ENCODE measurements around the gene BRPF1. TPM values are rescaled to one million over a fixed set of nuclear protein-coding genes. Genes with fewer than 3 reads are reported as not detected.
A peak's percentile ranks its signal among the peaks of the same experiment; 100 is the strongest.

BRPF1 gene
- total RNA-seq, 4 donors from 2014 or later, result 18.0 to 25.4 (median 21.6) TPM

DNA sequence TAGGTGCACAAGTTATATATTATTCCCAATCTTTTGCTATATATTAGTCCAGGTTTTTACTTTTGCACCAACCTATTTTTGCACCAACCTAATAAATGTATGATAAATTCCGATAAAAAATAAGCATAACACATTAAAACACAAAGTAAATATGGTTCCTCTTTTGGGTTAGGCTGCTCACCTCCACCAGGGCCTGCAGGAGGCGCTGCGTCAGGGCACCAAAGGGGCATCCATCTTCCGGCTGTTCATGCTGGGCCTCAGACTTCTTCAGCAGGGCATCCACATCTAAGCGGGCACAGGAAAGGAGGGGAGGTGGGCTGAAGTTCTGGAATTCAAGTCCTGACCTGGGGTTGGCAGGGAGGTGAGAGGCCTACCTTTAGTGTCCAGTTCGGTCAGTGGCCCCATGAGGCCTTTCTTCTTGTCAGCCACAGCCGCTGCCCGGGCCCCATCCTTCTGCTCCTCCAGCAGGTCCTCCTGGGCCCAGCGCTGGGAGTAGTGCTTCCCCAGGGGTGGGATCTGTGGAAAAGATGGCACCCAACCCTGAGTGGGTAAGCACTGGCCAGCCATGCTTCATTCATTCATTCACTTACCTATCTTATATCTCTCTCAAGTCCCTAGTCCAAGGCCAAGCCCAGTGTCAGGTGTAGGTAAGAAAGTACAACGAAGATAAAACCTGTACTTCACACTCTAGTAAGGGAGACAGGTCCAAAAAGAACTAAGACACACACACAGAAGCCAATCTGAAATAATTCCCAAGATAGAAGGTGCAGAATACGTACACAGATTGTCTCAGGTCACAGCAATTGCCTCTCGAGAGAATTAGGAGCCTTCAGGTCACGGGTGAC is 55.5 kb downstream of the BRPF1 start:
- Histone ChIP-seq H3K36me3 (peaks cover 0 to 87% of the 10 kb centered on the region in 2 donors), H3K4me3 (no peak overlapping the region), H3K27ac (no peak overlapping the region), H3K9me3 (no peaks in the 10 kb centered on the region), H3K4me1 (peaks cover 0 to 22% (median 7%) of the 10 kb centered on the region in 3 donors), H3K27me3 (no peaks in the 10 kb centered on the region)
- 66 to 78% methylated on average over 5 to 11 of the region's 13 CpGs for WGBS, 2 donors (ENCODE audit: low coverage in 1 of 2)
- no peak for ATAC-seq
- TF ChIP-seq POLR2A (IDR thresholded peaks at IDR 0.05), result no peak
- TF ChIP-seq, protein P1, sequence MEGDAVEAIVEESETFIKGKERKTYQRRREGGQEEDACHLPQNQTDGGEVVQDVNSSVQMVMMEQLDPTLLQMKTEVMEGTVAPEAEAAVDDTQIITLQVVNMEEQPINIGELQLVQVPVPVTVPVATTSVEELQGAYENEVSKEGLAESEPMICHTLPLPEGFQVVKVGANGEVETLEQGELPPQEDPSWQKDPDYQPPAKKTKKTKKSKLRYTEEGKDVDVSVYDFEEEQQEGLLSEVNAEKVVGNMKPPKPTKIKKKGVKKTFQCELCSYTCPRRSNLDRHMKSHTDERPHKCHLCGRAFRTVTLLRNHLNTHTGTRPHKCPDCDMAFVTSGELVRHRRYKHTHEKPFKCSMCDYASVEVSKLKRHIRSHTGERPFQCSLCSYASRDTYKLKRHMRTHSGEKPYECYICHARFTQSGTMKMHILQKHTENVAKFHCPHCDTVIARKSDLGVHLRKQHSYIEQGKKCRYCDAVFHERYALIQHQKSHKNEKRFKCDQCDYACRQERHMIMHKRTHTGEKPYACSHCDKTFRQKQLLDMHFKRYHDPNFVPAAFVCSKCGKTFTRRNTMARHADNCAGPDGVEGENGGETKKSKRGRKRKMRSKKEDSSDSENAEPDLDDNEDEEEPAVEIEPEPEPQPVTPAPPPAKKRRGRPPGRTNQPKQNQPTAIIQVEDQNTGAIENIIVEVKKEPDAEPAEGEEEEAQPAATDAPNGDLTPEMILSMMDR (IDR thresholded peaks at IDR 0.05), result peak in 1 of 4 experiments; percentile 13

DNA sequence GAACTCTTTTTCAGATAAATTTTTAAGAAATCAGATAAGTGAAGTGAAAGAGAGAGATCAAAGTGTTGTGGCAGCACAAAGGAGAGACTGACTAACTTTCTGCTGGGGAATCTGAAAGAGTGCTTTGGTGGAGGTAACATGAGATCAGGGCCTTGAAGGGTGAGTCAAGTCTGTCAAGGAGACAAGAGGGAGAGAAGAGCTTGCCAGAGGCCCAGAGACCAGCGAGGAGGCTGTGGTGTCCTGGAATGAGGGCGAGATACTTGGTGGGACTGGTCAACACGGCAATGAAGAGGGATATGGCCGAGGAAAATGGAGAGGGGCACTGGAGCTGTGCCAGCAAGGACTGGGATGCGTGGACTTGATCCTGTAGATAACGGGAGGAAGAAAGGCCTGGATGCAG is 56.2 kb downstream of the BRPF1 start:
- H3K27ac ChIP-seq, result no peak overlapping the region
- TF ChIP-seq POLR2AphosphoS5 (IDR thresholded peaks at IDR 0.05), result no peak
- TF ChIP-seq POLR2A (IDR thresholded peaks at IDR 0.05), result no peak
- TF ChIP-seq, protein P1 (IDR thresholded peaks at IDR 0.05), result no peak
- no peak for TF ChIP-seq EP300 (IDR thresholded peaks at IDR 0.05)
- H3K27me3 ChIP-seq, result no peaks in the 10 kb centered on the region
- ATAC-seq, result no peak
- H3K36me3 ChIP-seq, result peaks cover 0 to 81% of the 10 kb centered on the region in 2 donors
- 77 to 79% methylated on average over 6 of the region's 6 CpGs for WGBS, 2 donors (ENCODE audit: low coverage in 1 of 2)
- no peaks in the 10 kb centered on the region for H3K9me3 ChIP-seq
- peaks cover 0 to 23% (median 7%) of the 10 kb centered on the region in 3 donors for H3K4me1 ChIP-seq
- no peak overlapping the region for H3K4me3 ChIP-seq

DNA sequence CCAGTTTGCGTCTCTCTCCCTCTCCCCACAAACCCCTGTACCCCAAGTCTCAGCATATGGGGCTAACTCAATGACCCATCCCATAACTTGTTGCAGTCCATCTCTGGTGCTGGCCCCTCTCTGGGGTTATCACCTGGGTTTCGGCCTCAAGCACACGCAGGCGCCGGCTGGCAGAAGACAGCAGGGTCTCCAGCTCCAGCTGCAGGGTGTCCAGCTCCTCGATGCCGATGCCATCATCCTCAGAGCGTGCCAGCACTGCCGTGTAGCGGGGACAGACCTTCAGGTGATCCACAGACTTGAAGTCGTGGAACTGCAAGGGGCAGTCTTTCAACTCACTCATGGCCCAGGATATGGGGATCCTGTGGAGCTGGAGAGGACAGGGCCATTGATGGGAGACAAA is 59.6 kb downstream of the BRPF1 start:
- no peaks in the 10 kb centered on the region for H3K27me3 ChIP-seq
- WGBS, 2 donors (ENCODE audit: low coverage in 1 of 2), result 67 to 100% methylated on average over 1 of the region's 11 CpGs
- ATAC-seq, result no peak
- peak overlapping the region in 3 of 4 donors; percentile 95 to 98 (median 97) for H3K27ac ChIP-seq
- H3K9me3 ChIP-seq, result no peaks in the 10 kb centered on the region
- no peak overlapping the region for H3K4me3 ChIP-seq
- H3K4me1 ChIP-seq, result peaks cover 0 to 50% (median 18%) of the 10 kb centered on the region in 3 donors
- TF ChIP-seq, protein P1 (IDR thresholded peaks at IDR 0.05), result no peak
- no peak for TF ChIP-seq EP300 (IDR thresholded peaks at IDR 0.05)
- no peak for TF ChIP-seq POLR2A (IDR thresholded peaks at IDR 0.05)
- TF ChIP-seq POLR2AphosphoS5 (IDR thresholded peaks at IDR 0.05), result no peak
- peaks cover 0 to 65% of the 10 kb centered on the region in 2 donors for H3K36me3 ChIP-seq

DNA sequence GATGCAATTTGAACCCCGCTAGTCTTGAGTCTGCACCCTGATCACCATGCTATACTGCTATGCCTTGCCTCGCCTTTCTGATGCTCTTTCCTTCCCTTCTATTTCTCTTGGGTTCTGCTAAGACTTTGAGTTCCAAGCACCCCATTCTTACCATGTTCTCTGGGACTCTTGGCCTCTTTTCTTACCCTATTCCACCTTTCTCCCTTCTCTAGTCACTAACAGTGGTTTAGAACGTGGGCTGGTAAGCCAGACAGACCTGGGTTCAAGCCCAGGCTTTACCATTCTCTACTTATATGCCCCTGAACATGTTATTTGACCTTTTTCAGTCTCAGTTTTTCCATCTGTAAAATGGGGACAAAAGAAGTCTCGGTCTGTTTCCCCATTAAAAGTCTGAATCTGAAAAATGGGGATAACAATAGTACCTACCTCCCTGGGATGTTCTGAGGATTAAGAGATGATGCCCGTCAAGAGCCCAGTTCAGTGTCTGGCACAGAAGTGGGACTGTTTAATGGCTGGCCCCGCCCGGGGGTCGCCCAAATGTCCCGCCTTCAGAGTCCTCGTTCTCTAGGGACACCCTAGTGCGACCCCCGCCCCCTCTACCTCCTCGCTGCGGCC is 60.4 kb downstream of the BRPF1 start:
- peak overlapping the region; percentile 90 to 93 for H3K4me3 ChIP-seq
- peaks cover 0 to 58% (median 18%) of the 10 kb centered on the region in 3 donors for H3K4me1 ChIP-seq
- no peak for ATAC-seq
- no peaks in the 10 kb centered on the region for H3K27me3 ChIP-seq
- peak overlapping the region; percentile 93 to 98 (median 96) for H3K27ac ChIP-seq
- no peak for TF ChIP-seq POLR2AphosphoS5 (IDR thresholded peaks at IDR 0.05)
- no peak for TF ChIP-seq EP300 (IDR thresholded peaks at IDR 0.05)
- TF ChIP-seq, protein P1 (IDR thresholded peaks at IDR 0.05), result no peak
- TF ChIP-seq POLR2A (IDR thresholded peaks at IDR 0.05), result no peak
- H3K36me3 ChIP-seq, result peaks cover 0 to 60% of the 10 kb centered on the region in 2 donors
- 20 to 21% methylated on average over 8 to 9 of the region's 14 CpGs for WGBS, 2 donors (ENCODE audit: low coverage in 1 of 2)
- H3K9me3 ChIP-seq, result no peaks in the 10 kb centered on the region
